NCI-H2171 treated with DMSO at 0.1 percent for 48 hours (cell line): ENCODE results near the gene DMAP1.

Experiments used
- DNase-seq: peaks from one replicate; lab custom pipeline; 2025; lab: John Stamatoyannopoulos, UW

DMAP1 gene

GRCh38 chr1:44228218-44228617 lies 14.9 kb downstream of the DMAP1 start:
- DNase-seq: no peak

- no peak for DNase-seq
These were observed 16.3 kb downstream of the DMAP1 start for GRCh38 chr1:44229435-44230167.

DNA sequence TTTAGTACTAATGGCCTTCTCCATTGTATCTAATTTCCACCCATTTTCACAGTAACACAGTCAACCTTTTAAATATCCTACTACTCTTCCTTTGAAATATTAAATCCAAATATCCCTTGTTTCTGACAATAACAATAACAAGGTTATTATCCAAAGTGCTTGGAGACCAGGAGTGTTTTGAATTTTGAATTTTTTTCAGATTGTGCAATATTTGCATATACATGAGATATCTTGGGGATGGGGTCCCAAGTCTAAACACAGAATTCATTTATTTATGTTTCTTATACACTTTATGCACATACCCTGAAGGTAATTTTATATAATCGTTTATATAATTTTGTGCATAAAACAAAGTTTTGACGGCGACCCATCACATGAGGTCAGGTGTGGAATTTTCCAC lies 17.5 kb downstream of the DMAP1 start:
- no peak for DNase-seq

DNA sequence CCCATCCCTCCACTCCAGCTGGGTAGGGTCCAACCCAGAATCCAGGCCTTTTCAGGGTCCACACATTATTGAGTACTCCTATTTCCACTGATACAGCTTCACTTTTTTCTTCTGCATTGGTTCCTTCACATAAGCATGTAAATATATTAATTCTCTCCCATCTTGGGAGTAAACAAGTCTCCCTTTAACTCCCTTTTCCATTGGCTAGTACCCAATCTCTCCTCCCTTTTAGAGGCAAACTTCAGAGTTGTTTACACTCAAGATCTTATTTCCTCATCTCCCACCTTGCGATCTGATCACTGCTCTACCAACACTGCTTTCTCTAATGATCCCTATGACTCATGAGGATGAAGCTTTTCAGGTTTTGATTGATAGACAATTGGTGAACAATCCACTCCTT lies 20.3 kb downstream of the DMAP1 start:
- no peak for DNase-seq

DNA sequence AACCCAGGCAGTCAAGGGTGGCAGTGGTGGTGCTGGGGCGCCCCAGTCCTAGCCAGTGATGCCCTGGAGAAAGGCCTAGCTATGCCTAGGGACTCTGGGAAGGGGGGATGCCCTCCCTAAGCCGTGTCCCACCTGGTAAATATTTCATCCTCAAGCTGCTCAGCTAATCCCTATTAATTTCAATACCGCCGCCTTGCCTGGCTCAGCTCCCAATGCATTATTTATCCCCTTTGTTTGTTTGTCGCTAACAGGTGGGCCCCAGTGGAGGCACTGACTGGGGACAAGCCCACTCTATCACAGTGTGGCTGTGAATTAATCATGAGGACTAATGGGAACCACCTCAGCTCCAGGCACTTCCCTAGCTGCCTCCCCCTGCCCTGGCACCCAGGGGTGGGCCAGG lies 22.5 kb downstream of the DMAP1 start:
- DNase-seq: no peak

GRCh38 chr1:44236490-44237272 lies 23.4 kb downstream of the DMAP1 start:
- DNase-seq: no peak

DNA sequence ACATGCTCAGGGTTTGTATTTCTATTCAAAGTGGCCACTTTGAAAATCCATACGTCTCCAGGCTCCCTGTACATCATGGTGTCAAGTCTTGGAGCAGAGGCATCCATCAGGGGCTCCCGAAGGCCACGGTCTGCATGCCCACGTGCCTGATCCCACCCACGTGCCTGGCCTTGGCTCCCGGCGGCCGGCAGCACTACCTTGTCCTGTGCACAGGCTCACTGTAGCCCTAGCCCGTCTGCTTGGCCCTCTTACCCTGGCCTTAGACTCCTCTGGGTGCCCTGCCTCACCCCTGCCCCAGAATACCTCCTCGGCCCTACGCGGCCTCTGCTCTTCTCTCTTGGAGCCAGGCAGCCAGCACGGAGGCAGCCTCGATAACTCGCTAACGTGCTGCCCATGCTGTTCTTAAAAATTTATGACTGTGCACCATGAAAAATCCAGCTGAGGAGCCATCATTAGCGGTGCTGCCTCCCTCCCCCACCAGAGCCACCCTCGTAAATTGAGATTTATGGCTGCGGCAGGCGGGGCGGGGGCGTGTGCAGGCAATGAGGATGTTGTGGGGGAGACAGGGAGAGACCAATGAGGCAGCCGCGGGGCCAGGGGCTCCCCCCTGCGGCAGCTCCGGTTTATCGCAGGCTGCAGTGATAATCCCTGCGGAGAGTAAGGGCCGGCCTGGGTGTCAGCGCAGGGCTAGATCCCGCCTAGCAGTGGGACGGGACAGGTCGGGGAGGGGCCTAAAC lies 24.6 kb downstream of the DMAP1 start:
- DNase-seq: no peak

- no peak for DNase-seq
These were observed 25.4 kb downstream of the DMAP1 start for GRCh38 chr1:44238660-44239059.

DNA sequence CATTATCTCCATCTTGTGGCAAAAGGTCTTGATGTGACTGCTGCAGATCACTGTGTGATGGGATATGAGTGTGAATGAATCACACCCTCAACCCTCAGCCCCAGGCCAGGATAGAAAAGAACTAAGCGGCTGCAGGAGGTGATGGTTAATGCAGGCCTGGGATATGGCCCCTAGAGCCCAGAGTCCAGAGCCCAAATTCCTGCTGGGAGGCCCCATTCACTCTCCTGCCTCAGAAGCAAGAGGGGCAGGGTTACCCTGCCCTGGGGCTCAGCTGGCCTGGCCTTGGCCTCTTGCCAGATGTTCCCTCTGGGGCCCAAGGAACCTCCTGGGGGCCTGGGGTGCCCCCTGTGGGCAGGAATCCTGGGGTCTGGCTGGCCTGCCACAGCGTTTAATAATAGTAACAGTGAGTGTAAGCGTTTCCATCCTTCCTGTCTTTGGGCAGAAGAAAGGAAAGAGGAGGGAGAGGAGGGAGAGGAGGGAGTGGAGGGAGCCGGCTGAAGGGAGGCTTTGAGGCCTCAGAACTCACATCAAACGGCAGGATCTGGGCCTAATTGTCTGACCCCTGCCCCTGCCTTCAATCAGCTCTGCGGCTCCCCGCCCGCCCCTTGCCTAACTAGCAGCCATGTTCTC lies 26.2 kb downstream of the DMAP1 start:
- no peak for DNase-seq

DNA sequence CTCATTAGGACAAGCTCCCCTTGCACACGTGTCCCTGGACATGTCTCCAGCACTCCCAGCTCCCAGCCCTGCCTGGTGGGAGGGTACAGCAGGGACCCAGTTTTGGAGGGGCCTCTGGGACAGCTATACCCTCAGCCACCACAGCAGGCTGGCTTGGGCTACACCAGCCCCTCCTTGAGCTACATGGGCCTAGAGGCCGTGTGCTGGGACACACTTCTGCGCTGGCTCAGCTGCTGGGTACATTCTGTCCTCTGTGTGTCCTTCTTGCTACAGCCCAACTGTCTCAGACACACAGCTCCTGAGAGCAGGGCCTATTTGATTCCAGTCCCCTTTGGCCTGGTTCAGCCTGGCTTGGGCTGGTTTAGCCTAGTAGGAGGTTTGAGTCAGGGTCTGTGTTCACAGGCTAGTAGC lies 26.7 kb downstream of the DMAP1 start:
- DNase-seq: no peak

- no peak for DNase-seq
These were observed 27.8 kb downstream of the DMAP1 start for GRCh38 chr1:44240802-44241671.

- DNase-seq: no peak
These were observed 29.5 kb downstream of the DMAP1 start for GRCh38 chr1:44242746-44243145.

DNA sequence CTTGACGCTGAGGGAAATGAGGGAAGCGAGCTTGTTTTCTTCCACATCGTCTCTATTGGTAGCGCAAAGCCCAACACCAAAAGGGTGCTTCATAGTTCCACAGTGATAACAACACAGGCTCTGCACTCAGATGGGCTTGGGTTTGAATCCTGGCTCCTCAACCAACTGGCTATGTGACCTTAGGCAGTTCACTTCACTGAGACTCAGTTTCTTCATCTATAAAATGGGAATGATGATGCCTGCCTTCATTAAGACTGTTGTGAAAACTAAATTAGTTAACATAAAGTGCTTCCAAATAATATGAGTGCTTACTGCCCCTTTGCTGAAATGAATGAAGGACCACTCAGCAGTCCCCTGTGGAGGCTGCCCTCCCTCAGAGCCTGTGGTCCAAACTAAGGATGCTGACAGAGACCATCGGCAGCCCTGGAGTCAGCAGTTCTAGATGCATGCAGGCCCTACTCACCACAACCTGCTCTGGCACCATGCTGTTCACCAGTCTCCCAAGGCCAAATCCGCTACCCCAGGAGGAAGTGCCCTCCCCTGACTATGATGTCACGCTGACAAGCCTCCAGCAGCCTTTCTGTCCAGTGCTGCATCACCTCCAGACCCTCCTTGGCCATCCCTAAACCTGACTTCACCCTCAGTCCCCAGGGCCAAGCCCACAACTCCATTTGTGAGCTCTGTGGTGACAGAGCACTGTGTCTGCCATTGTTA lies 30.7 kb downstream of the DMAP1 start:
- no peak for DNase-seq

- no peak for DNase-seq
These were observed 31.7 kb downstream of the DMAP1 start for GRCh38 chr1:44244986-44245385.

DNA sequence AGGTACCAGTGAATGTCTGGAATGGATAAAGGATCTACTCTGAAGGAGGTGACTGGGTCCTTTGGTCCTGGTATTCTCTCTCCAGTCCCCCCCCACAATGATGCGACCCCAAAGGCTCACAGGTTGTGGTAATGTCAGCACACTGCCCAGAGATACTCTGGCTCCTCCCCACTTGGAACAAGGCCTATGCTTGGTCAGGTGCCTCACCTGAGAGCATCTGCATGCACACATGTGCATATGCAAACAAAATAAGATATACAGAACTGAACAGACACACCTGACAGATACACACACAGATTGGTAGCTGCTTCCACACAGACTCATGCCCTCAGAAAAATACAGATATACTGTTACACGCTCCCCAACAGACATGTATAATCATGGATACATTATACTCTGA lies 33.5 kb downstream of the DMAP1 start:
- DNase-seq: no peak

DNA sequence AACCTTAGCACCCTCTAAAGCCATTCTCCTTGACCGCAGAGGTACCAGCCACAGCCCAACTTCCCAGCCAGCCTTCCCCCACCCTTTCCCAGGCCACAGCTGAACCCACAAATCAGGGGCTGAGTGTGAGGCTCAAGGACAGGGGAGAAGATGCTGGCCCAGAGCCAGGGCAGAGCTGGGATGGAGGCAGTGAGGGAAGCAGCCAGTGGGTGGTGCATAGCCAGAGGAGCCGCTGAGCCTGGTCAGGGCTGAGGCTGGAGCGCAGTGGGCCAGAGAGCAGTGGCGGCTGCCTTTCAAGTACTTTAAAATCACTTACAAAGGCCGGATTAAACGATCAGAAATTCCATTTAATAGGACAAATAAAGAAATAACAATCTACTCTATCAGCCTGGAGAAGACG lies 36.3 kb downstream of the DMAP1 start:
- DNase-seq: no peak

GRCh38 chr1:44250068-44250781 lies 37.0 kb downstream of the DMAP1 start:
- DNase-seq: no peak

DNA sequence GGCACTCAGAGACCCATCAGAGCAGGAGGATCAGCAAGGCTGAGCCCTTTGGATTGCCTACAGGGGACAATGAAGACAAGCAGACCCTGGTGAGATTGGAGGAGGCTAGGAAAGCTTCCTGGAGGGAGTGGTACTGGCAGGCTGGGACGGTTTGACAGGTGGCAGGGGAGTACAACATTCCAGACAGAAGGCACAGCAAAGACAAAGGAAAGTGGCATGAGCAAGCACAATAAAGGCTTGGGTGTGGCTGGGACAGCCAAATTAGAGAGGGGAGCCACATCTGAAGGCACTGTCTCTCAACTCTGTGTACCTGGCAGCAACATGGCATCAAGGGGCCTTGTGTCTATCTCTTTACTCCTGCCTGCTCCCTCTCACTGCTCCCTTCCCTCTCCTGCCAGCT lies 38.2 kb downstream of the DMAP1 start:
- no peak for DNase-seq

- no peak for DNase-seq
These were observed 38.9 kb downstream of the DMAP1 start for GRCh38 chr1:44251989-44252671.
